SK-N-SH (cell line): ENCODE results near the gene PLEKHA8.

Experiments
- CHD2 ChIP-seq: fragments of 150-350 bp; IDR thresholded peaks from 2 replicates; pipeline ENCODE4 v1.6.1; 2018; ENCODE audit warnings: low read length; ENCODE audit not compliant: partially characterized antibody
- CTCF ChIP-seq: fragments of 200-600 bp; sonication (generic); IDR thresholded peaks from 2 replicates; pipeline ENCODE4 v1.6.1; 2017; ENCODE audit warnings: antibody characterized with exemption, mild to moderate bottlenecking, moderate library complexity
- EP300 ChIP-seq, 2 experiments: IDR thresholded peaks; 2 replicates each; pipeline versions ENCODE4 v1.4.0 to v1.6.1; 2012; ENCODE audit warnings: borderline replicate concordance in 1 of 2, low read depth in 1 of 2, low read length in 1 of 2
- EZH2phosphoT487 ChIP-seq: fragments of 200-600 bp; sonication (generic); IDR thresholded peaks from 2 replicates; pipeline ENCODE4 v1.6.1; 2017; ENCODE audit warnings: low read depth, mixed run types, mild to moderate bottlenecking, antibody characterized with exemption, moderate library complexity, borderline replicate concordance
- GABPA ChIP-seq: IDR thresholded peaks from 2 replicates; pipeline ENCODE4 v1.4.0; 2012; ENCODE audit warnings: low read depth, mild to moderate bottlenecking
- IRF3 ChIP-seq: fragments of 150-350 bp; IDR thresholded peaks from 2 replicates; pipeline ENCODE4 v1.6.1; 2016; ENCODE audit warnings: mild to moderate bottlenecking, low read depth, low read length
- MAX ChIP-seq: IDR thresholded peaks from 2 replicates; pipeline ENCODE4 v1.4.0; 2012; ENCODE audit warnings: low read depth
- MXI1 ChIP-seq: IDR thresholded peaks from 2 replicates; pipeline ENCODE4 v1.6.1; 2012; ENCODE audit warnings: mild to moderate bottlenecking, low read depth, low read length, improper control_type of control experiment
- POLR2AphosphoS5 ChIP-seq: IDR thresholded peaks from 2 replicates; pipeline ENCODE4 v1.6.1; 2012; ENCODE audit warnings: low read depth, low read length
- RAD21 ChIP-seq: IDR thresholded peaks from 2 replicates; pipeline ENCODE4 v1.6.1; 2012; ENCODE audit warnings: mild to moderate bottlenecking, low read length
- REST ChIP-seq: IDR thresholded peaks from 2 replicates; pipeline ENCODE4 v1.6.1; 2012; ENCODE audit warnings: mild to moderate bottlenecking, low read depth, low read length, moderate library complexity
- USF2 ChIP-seq: fragments of 150-350 bp; IDR thresholded peaks from 2 replicates; pipeline ENCODE4 v1.6.1; 2017; ENCODE audit warnings: antibody characterized with exemption, low read length, low read depth, borderline replicate concordance
- YY1 ChIP-seq: IDR thresholded peaks from 2 replicates; pipeline ENCODE4 v1.4.0; 2012; ENCODE audit warnings: low read depth, mild to moderate bottlenecking

GRCh38 chr7:30086529-30086928 lies 58.3 kb downstream of the PLEKHA8 start:
- TF ChIP-seq CTCF = no peak
- TF ChIP-seq POLR2AphosphoS5 = no peak
- TF ChIP-seq USF2 = no peak
- no peak for TF ChIP-seq EZH2phosphoT487
- TF ChIP-seq MXI1 = no peak
- no peak for TF ChIP-seq RAD21
- TF ChIP-seq YY1 = no peak
- TF ChIP-seq EP300 (IDR thresholded peaks at IDR 0.05; ENCODE audit: borderline replicate concordance in 1 of 2, low read depth in 1 of 2, low read length in 1 of 2) = no peak
- no peak for TF ChIP-seq REST
- TF ChIP-seq CHD2 = no peak
- no peak for TF ChIP-seq GABPA
- no peak for TF ChIP-seq IRF3
- no peak for TF ChIP-seq MAX
